WERI-Rb-1 (cell line): ENCODE measurements around the gene ATP8B4.

Source experiments
- DNase-seq: peaks from one replicate; pipeline ENCODE4 v3.0.0-alpha.2; 2020
- H3K27ac ChIP-seq: fragments of 250-450 bp; sonication (Bioruptor Pico); 2 replicates; pipeline ENCODE4 v1.5.1; 2020; ENCODE audit warnings: mild to moderate bottlenecking, moderate library complexity
- H3K27me3 ChIP-seq: fragments of 250-450 bp; sonication (Bioruptor Pico); 2 replicates; pipeline ENCODE4 v1.5.1; 2021; ENCODE audit warnings: mild to moderate bottlenecking, low read depth, moderate library complexity; ENCODE audit not compliant: insufficient read depth, severe bottlenecking
- H3K36me3 ChIP-seq: fragments of 250-450 bp; sonication (Bioruptor Pico); 2 replicates; pipeline ENCODE4 v1.5.1; 2020; ENCODE audit warnings: mild to moderate bottlenecking, moderate library complexity
- H3K4me3 ChIP-seq: 2 replicates; pipeline ENCODE4 v1.5.1; 2011; ENCODE audit warnings: low read depth, mild to moderate bottlenecking, control low read depth, low read length
- H3K9me3 ChIP-seq: fragments of 250-450 bp; sonication (Bioruptor Pico); 2 replicates; pipeline ENCODE4 v1.5.1; 2021; ENCODE audit warnings: mild to moderate bottlenecking, moderate library complexity; ENCODE audit not compliant: severe bottlenecking
- CTCF ChIP-seq: IDR thresholded peaks from 2 replicates; pipeline ENCODE4 v1.5.1; 2011; ENCODE audit warnings: low read depth, mild to moderate bottlenecking, control low read depth, inconsistent platforms, low read length

The ATP8B4 gene

GRCh38 chr15:50127255-50127777 lies 8.3 kb upstream of the ATP8B4 start:
- TF ChIP-seq CTCF, result no peak
- Histone ChIP-seq H3K27ac (no peak overlapping the region), H3K36me3 (no peaks in the 10 kb centered on the region), H3K27me3 (no peaks in the 10 kb centered on the region), H3K9me3 (no peaks in the 10 kb centered on the region), H3K4me3 (no peak overlapping the region)
- no peak for DNase-seq

DNA sequence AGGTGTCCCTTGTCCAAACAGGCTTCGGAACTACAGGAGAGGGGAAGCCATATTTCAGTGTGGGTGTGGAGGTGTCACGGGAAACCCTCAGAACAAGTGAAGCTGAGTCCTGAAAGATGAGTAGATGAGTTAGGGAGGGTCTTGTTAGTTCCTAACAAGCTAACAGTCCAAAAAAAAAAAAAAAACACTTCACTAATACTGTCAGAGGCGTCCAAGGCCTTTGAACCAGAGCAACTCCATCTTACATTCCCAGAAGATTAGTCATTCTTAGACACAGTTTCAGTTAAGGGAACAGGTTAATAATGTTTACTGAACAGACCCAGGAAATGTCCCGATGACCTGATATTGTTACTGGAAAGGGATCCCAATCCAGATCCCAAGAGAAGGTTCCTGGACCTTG lies 7.0 kb upstream of the ATP8B4 start:
- no peaks in the 10 kb centered on the region for H3K9me3 ChIP-seq
- H3K27me3 ChIP-seq, result no peaks in the 10 kb centered on the region
- no peak for TF ChIP-seq CTCF
- no peak for DNase-seq
- H3K36me3 ChIP-seq, result no peaks in the 10 kb centered on the region
- H3K27ac ChIP-seq, result no peak overlapping the region
- H3K4me3 ChIP-seq, result no peak overlapping the region

DNA sequence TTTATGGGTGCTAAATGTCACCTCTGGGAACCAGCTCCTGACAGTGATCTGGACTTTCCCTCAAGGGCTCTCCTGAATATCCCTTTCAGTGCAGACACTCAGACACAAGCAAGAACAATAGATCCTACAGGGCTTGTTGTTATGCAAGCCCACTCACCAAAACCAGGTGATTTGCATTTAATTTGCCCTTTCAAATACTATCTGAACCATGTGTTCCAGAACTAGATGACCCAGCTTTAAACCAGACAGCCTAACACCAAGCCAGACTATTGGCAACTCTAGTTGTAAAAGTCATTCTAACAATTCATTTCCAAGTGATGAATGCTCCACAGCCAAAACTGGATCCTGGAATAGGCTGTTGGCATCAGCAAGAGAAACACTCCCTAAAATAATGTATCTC lies 5.6 kb upstream of the ATP8B4 start:
- Histone ChIP-seq H3K9me3 (no peaks in the 10 kb centered on the region), H3K27me3 (no peaks in the 10 kb centered on the region), H3K4me3 (no peak overlapping the region), H3K36me3 (no peaks in the 10 kb centered on the region), H3K27ac (no peak overlapping the region)
- no peak for TF ChIP-seq CTCF
- DNase-seq, result no peak

DNA sequence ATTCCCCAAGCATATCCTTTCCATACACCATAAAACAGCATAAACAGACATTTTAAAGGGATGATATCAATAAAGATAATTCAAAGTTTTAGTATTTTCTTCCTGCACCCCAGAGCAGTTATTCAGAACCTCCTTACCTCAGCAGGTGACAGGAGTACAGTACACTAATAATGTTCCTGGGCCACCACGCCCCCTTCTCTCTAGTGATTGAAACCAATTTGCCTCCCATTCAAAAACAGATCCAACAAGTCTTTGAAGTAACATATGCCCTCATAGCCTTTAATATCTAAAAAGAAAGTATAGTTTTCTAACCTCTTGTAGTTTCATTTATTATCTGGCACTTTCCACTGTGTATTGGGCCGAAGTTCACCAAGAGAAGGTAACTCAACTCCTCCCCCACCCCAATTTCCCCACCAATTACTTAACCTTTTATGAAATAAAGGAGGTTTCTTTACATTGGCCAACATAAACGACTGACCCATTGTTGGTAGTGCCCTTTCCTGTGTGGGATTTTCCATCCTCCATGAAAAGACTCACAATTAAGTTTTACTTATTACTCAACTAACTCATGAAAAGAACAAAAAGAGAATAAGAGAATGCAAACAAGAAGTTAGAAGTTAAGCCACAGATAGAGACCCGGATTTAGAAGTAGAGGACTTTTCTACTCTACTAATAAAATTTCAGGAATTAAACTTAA lies 5.0 kb upstream of the ATP8B4 start:
- TF ChIP-seq CTCF, result no peak

DNA sequence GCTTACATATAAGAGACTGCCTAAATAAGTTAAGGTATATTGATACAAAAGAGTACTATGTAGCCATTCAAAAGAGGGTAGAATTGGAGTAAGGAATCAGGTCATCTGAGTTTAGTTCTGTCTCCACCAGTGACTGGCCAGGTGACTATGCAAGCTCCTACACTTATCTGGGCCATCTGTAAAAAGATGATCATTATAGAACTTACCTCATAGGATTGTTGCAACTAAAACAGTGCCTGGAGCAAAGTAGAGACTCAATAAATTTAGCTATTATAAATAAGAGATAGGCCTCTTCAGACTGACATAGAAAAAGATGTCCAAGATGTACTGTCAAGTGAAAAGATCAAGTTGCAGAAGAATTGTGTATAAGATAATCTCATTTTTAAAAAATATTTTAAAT lies 1.7 kb upstream of the ATP8B4 start:
- TF ChIP-seq CTCF, result no peak
- Histone ChIP-seq H3K4me3 (no peak overlapping the region), H3K9me3 (no peaks in the 10 kb centered on the region), H3K36me3 (no peaks in the 10 kb centered on the region), H3K27ac (no peak overlapping the region), H3K27me3 (no peaks in the 10 kb centered on the region)
- no peak for DNase-seq

More for the DNA sequence above, 5.0 kb upstream of the ATP8B4 start:
- no peak for DNase-seq
- Histone ChIP-seq H3K27ac (no peak overlapping the region), H3K27me3 (no peaks in the 10 kb centered on the region), H3K4me3 (no peak overlapping the region), H3K36me3 (no peaks in the 10 kb centered on the region), H3K9me3 (no peaks in the 10 kb centered on the region)
